Tibial artery (tissue), 4 donors: ENCODE results near the gene TBC1D30.
A peak's percentile ranks its signal among the peaks of the same experiment; 100 is the strongest.

Experiments
- DNase-seq, 2 donors: peaks; one replicate each; pipeline ENCODE4 v3.0.0-alpha.2; 2019
- H3K27ac ChIP-seq, 2 donors: fragments of 200-600 bp; sonication (generic) in 1 of 2; 1 replicate in 1 of 2; 2 replicates in 1 of 2; pipeline ENCODE4 v1.5.1; 2018 to 2019; ENCODE audit warnings: mild to moderate bottlenecking in 1 of 2
- H3K27me3 ChIP-seq, 2 donors: fragments of 200-600 bp; sonication (generic) in 1 of 2; one replicate each; pipeline versions ENCODE4 v1.5.1 to v1.6.0; 2016 to 2019
- H3K36me3 ChIP-seq, 3 donors: fragments of 200-600 bp; sonication (generic) in 2 of 3; one replicate each; pipeline ENCODE4 v1.5.1; 2016 to 2019; ENCODE audit warnings: mild to moderate bottlenecking in 2 of 3
- H3K4me1 ChIP-seq, 4 donors: fragments of 200-600 bp; sonication (generic) in 2 of 4; 1 replicate in 3 of 4; 2 replicates in 1 of 4; pipeline ENCODE4 v1.5.1; 2016 to 2019
- H3K4me3 ChIP-seq, 2 donors: fragments of 200-600 bp; sonication (generic) in 1 of 2; 1 replicate in 1 of 2; 2 replicates in 1 of 2; pipeline ENCODE4 v1.5.1; 2018 to 2019; ENCODE audit warnings: mild to moderate bottlenecking in 2 of 2
- H3K9me3 ChIP-seq, 3 donors: fragments of 200-600 bp; sonication (generic) in 1 of 3; one replicate each; pipeline ENCODE4 v1.5.1; 2016 to 2019
- intact Hi-C: fragments of 100-400 bp; cut with DNase I; formaldehyde crosslinking; loops from one replicate; pipeline ENCODE4 v1.15.0; 2023; ENCODE audit warnings: low total_unique reads
- TF ChIP-seq, protein P1 (sequence below), 2 experiments: fragments of 200-600 bp in 1 of 2; fragments of 450-650 bp in 1 of 2; IDR thresholded peaks; one replicate each; pipeline ENCODE4 v1.5.1; 2017 to 2019; ENCODE audit warnings: antibody characterized with exemption in 2 of 2, mild to moderate bottlenecking in 1 of 2, moderate library complexity in 1 of 2

TBC1D30 gene

DNA sequence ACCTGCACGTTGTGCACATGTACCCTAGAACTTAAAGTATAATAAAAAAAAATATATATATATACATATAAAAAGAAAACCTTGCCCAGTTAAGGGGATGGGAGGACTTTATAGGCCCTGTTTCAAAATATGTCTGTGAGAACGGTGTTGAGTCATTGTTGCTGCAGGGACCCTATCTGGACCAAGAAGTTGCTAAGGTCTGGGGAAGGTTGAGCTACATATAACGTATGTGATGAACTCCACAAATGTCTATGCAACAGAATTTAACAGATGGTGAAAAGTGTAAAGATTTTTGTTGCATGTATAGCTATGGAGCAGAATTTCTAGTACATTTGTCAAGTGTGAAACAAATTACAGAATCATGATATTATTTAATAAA, 59.7 kb downstream of the TBC1D30 start:
- TF ChIP-seq, protein P1, sequence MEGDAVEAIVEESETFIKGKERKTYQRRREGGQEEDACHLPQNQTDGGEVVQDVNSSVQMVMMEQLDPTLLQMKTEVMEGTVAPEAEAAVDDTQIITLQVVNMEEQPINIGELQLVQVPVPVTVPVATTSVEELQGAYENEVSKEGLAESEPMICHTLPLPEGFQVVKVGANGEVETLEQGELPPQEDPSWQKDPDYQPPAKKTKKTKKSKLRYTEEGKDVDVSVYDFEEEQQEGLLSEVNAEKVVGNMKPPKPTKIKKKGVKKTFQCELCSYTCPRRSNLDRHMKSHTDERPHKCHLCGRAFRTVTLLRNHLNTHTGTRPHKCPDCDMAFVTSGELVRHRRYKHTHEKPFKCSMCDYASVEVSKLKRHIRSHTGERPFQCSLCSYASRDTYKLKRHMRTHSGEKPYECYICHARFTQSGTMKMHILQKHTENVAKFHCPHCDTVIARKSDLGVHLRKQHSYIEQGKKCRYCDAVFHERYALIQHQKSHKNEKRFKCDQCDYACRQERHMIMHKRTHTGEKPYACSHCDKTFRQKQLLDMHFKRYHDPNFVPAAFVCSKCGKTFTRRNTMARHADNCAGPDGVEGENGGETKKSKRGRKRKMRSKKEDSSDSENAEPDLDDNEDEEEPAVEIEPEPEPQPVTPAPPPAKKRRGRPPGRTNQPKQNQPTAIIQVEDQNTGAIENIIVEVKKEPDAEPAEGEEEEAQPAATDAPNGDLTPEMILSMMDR (IDR thresholded peaks at IDR 0.05) = no peak
- Histone ChIP-seq H3K27me3 (peaks cover 0 to 5% of the 10 kb centered on the region in 2 donors), H3K4me1 (no peaks in the 10 kb centered on the region), H3K36me3 (no peaks in the 10 kb centered on the region), H3K9me3 (no peaks in the 10 kb centered on the region), H3K27ac (no peak overlapping the region), H3K4me3 (no peak overlapping the region)
- intact Hi-C loops = no loop called here
- DNase-seq = no peak

DNA sequence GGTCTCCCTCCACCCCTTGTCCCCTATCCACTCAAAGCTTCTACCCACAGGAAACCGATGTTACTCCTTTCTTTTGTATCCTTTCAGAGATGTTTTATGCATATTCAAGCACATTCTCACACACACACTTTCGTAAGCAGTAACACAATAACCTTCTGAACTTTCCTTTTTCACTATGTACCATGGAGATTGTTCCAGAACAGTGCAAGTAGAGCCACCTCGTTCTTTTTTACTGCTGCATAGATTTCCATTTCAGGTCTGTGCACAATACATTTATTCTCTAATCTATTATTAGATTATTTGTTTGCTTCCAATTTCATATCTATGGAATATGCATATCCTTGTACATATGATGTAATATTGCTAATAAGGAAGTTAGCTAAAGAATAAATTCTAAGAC, 60.3 kb downstream of the TBC1D30 start:
- no peaks in the 10 kb centered on the region for H3K4me1 ChIP-seq
- TF ChIP-seq, protein P1 (IDR thresholded peaks at IDR 0.05) = no peak
- intact Hi-C loops = no loop called here

DNA sequence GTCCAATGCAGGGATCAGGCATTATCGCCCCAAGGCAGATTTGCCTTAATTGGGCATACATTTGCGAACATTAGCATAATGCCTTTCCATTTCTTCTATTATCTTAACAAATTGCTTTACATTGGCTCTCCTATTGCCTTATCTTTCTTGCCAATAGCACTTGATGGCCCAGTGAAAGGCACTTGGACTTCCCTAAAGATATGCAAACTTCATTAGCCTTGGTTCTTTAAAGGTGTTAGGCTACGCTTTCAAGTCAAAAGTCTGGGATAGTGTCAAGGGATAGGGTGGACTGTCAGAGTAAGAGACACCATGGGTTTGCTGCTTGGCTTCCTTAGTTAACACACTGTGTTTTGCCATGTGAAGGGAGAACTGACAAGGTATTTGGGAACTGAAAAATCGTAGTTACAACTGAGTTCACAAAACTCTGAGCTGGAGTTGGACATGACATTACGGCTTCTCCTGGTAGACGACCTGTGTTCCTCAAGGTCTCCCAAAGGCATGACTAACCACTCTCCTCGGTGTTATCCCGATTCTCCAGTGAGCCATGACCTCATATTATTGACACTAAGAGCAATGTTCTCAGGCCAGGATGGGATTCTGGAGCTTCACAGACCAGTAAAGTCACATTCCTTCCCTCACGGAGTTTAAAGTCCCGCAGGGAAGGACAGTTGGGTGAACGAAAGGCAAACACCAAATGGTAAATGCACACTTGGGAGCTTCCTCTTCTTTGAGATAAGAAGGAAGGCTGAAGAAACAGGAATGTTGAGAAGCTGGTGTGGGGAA, 65.2 kb downstream of the TBC1D30 start:
- H3K9me3 ChIP-seq = no peaks in the 10 kb centered on the region
- no peak for DNase-seq
- intact Hi-C loops = loop anchor here (5.0 to 10.0 kb wide), 3 partner anchors 233 to 1195 kb away; partner anchors contain the start of gene WIF1
- TF ChIP-seq, protein P1 (IDR thresholded peaks at IDR 0.05) = no peak
- H3K27ac ChIP-seq = no peak overlapping the region
- no peak overlapping the region for H3K4me3 ChIP-seq
- no peaks in the 10 kb centered on the region for H3K4me1 ChIP-seq
- H3K36me3 ChIP-seq = no peaks in the 10 kb centered on the region
- H3K27me3 ChIP-seq = peaks cover 0 to 16% of the 10 kb centered on the region in 2 donors

More for the DNA sequence above, 60.3 kb downstream of the TBC1D30 start:
- H3K9me3 ChIP-seq = no peaks in the 10 kb centered on the region
- no peak for DNase-seq
- no peak overlapping the region for H3K27ac ChIP-seq
- H3K4me3 ChIP-seq = no peak overlapping the region
- no peaks in the 10 kb centered on the region for H3K36me3 ChIP-seq
- H3K27me3 ChIP-seq = peaks cover 0 to 9% of the 10 kb centered on the region in 2 donors

DNA sequence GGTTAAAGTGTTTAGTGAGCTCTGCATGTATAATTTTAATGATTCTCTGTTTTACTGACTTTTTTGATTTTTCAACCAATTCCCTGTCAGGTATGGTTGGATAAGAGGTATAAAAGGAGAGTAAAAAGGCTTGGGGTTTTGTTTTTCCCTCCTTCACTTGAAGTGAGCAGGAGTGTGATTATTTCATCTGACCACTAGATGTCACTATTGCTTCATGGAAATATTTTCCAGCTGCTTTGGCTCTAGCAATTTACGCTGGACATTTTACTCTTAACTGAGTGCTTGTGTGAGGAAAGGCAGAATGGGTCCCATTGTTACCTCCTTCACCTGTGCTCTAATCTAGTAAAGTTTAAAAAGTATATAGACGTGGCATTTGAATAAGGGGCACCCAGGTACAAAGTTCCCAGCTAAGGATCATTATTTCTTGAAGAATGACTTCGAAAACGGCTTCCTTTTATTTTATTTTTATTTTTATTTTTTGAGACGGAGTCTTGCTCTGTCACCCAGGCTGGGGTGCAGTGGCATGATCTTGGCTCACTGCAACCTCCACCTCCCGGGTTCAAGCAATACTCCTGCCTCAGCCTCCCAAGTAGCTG, 66.5 kb downstream of the TBC1D30 start:
- Histone ChIP-seq H3K27ac (no peak overlapping the region), H3K27me3 (peaks cover 0 to 18% of the 10 kb centered on the region in 2 donors), H3K36me3 (no peaks in the 10 kb centered on the region), H3K9me3 (no peaks in the 10 kb centered on the region), H3K4me3 (no peak overlapping the region), H3K4me1 (no peaks in the 10 kb centered on the region)
- intact Hi-C loops = loop anchor here (5.0 to 10.0 kb wide), 3 partner anchors 231 to 1194 kb away; partner anchors contain the start of gene WIF1
- TF ChIP-seq, protein P1 (IDR thresholded peaks at IDR 0.05) = peak; percentile 75 to 91
- DNase-seq = no peak

DNA sequence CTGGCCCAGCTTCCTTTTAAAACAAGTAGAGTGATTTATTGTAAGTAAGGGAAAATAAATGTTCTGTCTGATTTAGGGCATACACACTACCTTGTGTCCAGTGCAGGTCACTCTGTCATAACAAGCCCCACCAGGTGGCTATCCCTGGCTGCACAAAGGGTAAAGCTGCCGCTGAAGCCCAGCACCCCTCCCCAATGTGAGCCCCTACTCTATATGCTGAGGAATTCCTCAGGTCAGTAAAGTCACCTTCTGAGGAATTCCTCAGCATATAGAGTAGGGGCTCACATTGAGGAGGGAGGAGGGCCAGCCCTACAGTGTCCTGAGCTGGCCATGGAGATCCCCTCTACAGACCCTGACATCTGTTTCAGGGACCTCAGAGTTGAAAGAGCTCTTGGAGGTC, 67.2 kb downstream of the TBC1D30 start:
- H3K9me3 ChIP-seq = no peaks in the 10 kb centered on the region
- no peaks in the 10 kb centered on the region for H3K36me3 ChIP-seq
- H3K27ac ChIP-seq = no peak overlapping the region
- peaks cover 0 to 18% of the 10 kb centered on the region in 2 donors for H3K27me3 ChIP-seq
- intact Hi-C loops = loop anchor here (5.0 to 10.0 kb wide), 3 partner anchors 231 to 1193 kb away; partner anchors contain the start of gene WIF1
- H3K4me1 ChIP-seq = no peaks in the 10 kb centered on the region
- no peak overlapping the region for H3K4me3 ChIP-seq
- DNase-seq = no peak
- TF ChIP-seq, protein P1 (IDR thresholded peaks at IDR 0.05) = no peak
